Brain microvascular endothelial cell (primary cell): ENCODE results near the gene MALRD1.

Experiments
- DNase-seq: peaks from one replicate; pipeline ENCODE4 v3.0.0-alpha.2; 2020
- H3K27ac ChIP-seq: fragments of 250-450 bp; sonication (Bioruptor Pico); 2 replicates; pipeline ENCODE4 v1.5.1; 2020; ENCODE audit warnings: mild to moderate bottlenecking, moderate library complexity
- H3K27me3 ChIP-seq: fragments of 250-450 bp; sonication (Bioruptor Pico); replicated peaks from 2 replicates; pipeline ENCODE4 v1.5.1; 2020; ENCODE audit warnings: mild to moderate bottlenecking
- H3K36me3 ChIP-seq: fragments of 250-450 bp; sonication (Bioruptor Pico); replicated peaks from 2 replicates; pipeline ENCODE4 v1.5.1; 2020; ENCODE audit warnings: mild to moderate bottlenecking
- H3K4me3 ChIP-seq: 2 replicates; pipeline ENCODE4 v1.5.1; 2011; ENCODE audit warnings: low read depth, mild to moderate bottlenecking, control low read depth, low read length, moderate library complexity
- CTCF ChIP-seq: IDR thresholded peaks from 2 replicates; pipeline ENCODE4 v1.5.1; 2011; ENCODE audit warnings: low read depth, mild to moderate bottlenecking, moderate library complexity, low read length, control low read depth, inconsistent platforms; ENCODE audit errors: missing control alignments
- in situ Hi-C: cut with HindIII; loops from 2 replicates; pipeline ENCODE4 v1.10.0; 2017; ENCODE audit warnings: low sequenced_read_pairs, low pct_ligation_motif_present

MALRD1 gene

GRCh38 chr10:19702215-19702614 is 653.6 kb downstream of the MALRD1 start:
- in situ Hi-C loops: no loop called here
- no peaks in the 10 kb centered on the region for H3K36me3 ChIP-seq
- peak; percentile 68 for DNase-seq
- TF ChIP-seq CTCF: no peak
- no peak overlapping the region for H3K27ac ChIP-seq
- no peak overlapping the region for H3K4me3 ChIP-seq
- H3K27me3 ChIP-seq: no peaks in the 10 kb centered on the region

GRCh38 chr10:19704544-19704943 is 655.9 kb downstream of the MALRD1 start:
- H3K4me3 ChIP-seq: no peak overlapping the region
- no peaks in the 10 kb centered on the region for H3K36me3 ChIP-seq
- DNase-seq: peak; percentile 23
- TF ChIP-seq CTCF: no peak
- H3K27ac ChIP-seq: peak overlapping the region; percentile 2
- H3K27me3 ChIP-seq: no peaks in the 10 kb centered on the region
- in situ Hi-C loops: no loop called here

GRCh38 chr10:19705250-19705649 is 656.6 kb downstream of the MALRD1 start:
- no peak overlapping the region for H3K4me3 ChIP-seq
- in situ Hi-C loops: no loop called here
- no peak for DNase-seq
- H3K27ac ChIP-seq: no peak overlapping the region
- H3K27me3 ChIP-seq: no peaks in the 10 kb centered on the region
- H3K36me3 ChIP-seq: no peaks in the 10 kb centered on the region
- TF ChIP-seq CTCF: no peak

- H3K27ac ChIP-seq: no peak overlapping the region
- in situ Hi-C loops: no loop called here
- no peak for DNase-seq
- H3K4me3 ChIP-seq: no peak overlapping the region
- no peaks in the 10 kb centered on the region for H3K27me3 ChIP-seq
- H3K36me3 ChIP-seq: no peaks in the 10 kb centered on the region
- TF ChIP-seq CTCF: no peak
Measured at GRCh38 chr10:19706904-19707303, 658.3 kb downstream of the MALRD1 start.

GRCh38 chr10:19707376-19707775 is 658.8 kb downstream of the MALRD1 start:
- Histone ChIP-seq H3K27ac (no peak overlapping the region), H3K4me3 (no peak overlapping the region), H3K27me3 (no peaks in the 10 kb centered on the region), H3K36me3 (no peaks in the 10 kb centered on the region)
- no peak for TF ChIP-seq CTCF
- no peak for DNase-seq
- in situ Hi-C loops: no loop called here

GRCh38 chr10:19708031-19708430 is 659.4 kb downstream of the MALRD1 start:
- no peaks in the 10 kb centered on the region for H3K27me3 ChIP-seq
- in situ Hi-C loops: no loop called here
- no peak overlapping the region for H3K4me3 ChIP-seq
- DNase-seq: no peak
- TF ChIP-seq CTCF: no peak
- no peaks in the 10 kb centered on the region for H3K36me3 ChIP-seq
- H3K27ac ChIP-seq: no peak overlapping the region
